Stimulated activated CD8-positive, alpha-beta memory T cell treated with anti-CD3 and anti-CD28 coated beads, Interleukin-12 subunit alpha, Interleukin-12 subunit beta, amount 100 ng/mL, for 1 hour (primary cell): ENCODE results near the gene SPIRE2.
A peak's percentile ranks its signal among the peaks of the same experiment; 100 is the strongest.
"Not testable (repeated sequence)": the region's sequence is repeated elsewhere in the genome, so short reads cannot be mapped to it uniquely, and the experiment has no call there.

Experiments used
- DNase-seq: peaks from one replicate; pipeline ENCODE4 v3.0.0-alpha.2; 2020; ENCODE audit warnings: low read depth

SPIRE2 gene

GRCh38 chr16:89898201-89898967 is 70.1 kb downstream of the SPIRE2 start:
- no peak for DNase-seq

GRCh38 chr16:89899879-89900481 is 71.7 kb downstream of the SPIRE2 start:
- DNase-seq, result no peak

DNA sequence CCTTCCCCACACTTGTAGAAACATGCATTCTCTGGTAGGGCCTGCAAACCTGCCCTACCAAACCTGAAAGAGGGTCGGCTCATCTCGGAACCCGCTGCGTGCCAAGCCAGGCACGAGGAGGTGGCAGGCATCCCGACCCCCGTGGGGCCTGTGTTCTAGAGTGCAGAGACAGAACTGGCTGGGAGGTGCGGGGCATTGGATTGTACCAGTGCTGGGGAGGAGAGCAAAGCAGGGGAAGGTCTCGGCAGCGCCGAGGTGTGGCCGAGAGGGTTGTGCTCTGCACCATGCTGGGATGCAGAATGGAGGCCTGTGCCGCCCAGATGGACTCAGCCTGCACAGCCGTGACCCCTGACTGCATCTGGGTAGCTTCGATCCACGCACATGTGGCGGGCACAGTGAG is 72.6 kb downstream of the SPIRE2 start:
- DNase-seq, result no peak

DNA sequence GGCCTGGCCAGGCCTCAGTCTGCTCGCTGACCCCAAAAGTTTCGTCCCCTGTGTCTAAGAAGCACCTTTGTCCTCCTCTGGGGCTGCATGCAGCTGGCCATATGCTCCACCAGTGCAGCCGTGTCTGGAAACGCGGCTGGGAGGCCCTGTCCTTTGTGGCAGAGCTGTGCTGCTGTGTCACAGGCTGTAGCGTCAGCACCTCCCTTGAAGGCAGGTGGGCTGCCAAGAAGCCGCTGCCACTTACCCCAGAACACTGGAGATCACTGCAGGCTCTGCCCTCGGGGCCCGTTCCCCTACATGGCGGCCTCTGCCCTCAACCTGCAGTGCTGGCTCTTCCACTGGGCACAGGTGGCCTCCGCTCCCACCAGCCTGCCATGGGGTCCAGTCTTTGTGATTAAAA is 74.7 kb downstream of the SPIRE2 start:
- DNase-seq, result no peak

- DNase-seq, result no peak
Measured at GRCh38 chr16:89903908-89904515, 75.7 kb downstream of the SPIRE2 start.

- DNase-seq, result no peak
Measured at GRCh38 chr16:89904606-89905510, 76.6 kb downstream of the SPIRE2 start.

GRCh38 chr16:89905511-89906139 is 77.3 kb downstream of the SPIRE2 start:
- no peak for DNase-seq

DNA sequence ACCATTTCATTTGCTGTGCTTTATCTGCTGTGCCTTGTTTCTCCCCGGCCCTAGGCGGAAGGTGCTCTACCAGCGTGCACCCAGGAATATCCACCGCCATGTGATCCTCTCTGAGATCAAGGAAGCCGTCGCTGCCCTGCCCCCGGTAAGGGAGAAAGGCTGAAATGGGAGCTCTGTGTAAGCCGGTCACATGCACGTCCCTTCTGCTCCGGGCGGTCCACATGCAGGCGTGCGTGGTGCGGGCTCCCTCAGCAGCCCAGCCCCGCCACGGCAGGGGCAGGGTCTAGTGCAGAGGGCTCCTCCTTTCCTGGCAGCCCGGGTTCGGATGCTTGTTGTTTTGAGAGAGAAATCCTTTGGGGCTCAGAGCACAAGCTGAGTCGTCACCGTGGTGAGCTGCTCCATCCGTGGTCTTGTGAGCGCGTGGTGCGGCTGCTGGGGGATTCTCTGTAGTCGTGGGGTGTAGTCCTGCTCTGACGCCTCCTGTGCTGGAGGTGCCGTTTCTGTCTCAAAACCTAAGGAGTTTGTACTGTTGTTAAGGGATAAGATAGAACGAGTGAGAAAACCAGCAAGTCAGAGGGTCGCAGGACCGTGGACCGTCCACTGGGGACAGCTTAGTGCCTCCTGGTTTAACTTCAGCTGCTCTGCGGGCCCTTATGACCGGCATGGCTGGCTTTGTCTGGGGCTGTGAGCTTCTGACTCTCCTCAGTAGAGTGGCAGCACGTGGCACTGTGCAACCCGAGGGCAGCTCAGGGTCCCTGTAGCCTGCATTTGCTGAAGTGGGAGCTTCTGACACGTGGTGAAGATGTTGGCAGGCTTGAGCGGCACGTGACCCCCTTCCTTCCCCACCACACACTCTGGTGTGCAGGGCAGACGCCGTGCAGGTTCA is 78.1 kb downstream of the SPIRE2 start:
- DNase-seq, result no peak

DNA sequence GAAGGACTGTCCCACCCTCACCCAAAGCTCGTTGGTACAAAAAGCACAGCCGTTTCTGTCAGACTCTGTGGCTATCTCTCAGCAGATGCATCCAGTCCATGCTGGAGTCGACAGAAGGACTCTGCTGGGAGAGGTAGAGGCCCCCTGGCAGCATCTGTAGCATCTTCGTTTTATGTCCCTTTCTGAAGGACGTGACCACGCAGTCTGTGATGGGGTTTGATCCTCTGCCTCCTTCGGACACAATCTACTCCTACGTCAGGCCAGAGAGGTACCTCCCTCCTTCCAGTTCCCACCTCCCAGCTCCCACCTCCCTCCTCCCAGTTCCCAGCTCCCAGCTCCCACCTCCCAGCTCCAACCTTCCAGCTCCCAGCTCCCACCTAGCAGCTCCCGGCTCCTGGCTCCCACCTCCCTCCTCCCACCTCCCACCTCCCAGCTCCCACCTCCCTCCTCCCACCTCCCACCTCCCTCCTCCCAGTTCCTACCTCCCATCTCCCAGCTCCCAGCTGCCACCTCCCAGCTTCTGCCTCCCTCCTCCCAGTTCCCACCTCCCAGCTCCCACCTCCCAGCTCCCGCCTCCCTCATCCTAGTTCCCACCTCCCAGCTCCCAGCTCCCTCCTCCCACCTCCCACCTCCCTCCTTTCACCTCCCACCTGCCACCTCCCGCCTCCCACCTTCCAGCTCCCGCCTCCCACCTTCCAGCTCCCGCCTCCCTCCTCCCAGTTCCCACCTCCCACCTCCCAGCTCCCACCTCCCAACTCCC is 79.0 kb downstream of the SPIRE2 start:
- no peak for DNase-seq

DNA sequence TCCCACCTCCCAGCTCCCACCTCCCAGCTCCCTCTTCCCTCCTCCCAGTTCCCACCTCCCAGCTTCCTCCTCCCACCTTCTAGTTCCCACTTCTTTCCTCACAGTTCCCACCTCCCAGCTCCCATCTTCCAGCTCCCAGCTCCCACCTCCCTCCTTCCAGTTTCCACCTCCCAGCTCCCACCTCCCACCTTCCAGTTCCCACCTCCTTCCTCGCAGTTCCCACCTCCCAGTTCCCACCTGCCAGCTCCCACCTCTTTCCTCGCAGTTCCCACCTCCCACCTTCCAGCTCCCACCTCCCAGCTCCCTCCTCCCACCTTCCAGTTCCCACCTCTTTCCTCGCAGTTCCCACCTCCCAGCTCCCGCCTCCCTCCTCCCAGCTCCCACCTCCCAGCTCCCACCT is 80.0 kb downstream of the SPIRE2 start:
- no peak for DNase-seq

- DNase-seq, result peak; percentile 50
Measured at GRCh38 chr16:89909777-89910716, 81.8 kb downstream of the SPIRE2 start.

- DNase-seq, result no peak
Measured at GRCh38 chr16:89910717-89911354, 82.6 kb downstream of the SPIRE2 start.

GRCh38 chr16:89911375-89911774 is 83.1 kb downstream of the SPIRE2 start:
- DNase-seq, result no peak

DNA sequence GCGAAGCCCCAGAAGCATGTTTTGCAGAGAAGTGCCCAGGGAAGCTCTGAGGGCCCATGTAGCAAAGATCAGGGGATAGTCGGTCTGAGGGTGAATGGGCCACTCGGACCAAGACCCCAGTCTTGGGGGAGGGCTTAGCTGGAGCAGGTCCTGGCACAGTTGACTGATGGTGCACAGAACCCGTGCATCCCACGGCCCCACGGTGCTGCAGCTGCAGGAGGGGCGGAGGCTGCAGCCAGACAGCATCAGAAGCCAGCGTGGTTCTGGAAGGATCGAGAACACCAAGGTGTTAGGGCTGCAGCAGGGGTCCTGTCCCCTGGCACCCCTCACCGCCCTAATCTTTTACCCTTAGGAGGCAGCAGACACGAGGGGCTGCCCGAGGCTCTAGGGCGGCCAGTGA is 83.9 kb downstream of the SPIRE2 start:
- DNase-seq, result no peak

DNA sequence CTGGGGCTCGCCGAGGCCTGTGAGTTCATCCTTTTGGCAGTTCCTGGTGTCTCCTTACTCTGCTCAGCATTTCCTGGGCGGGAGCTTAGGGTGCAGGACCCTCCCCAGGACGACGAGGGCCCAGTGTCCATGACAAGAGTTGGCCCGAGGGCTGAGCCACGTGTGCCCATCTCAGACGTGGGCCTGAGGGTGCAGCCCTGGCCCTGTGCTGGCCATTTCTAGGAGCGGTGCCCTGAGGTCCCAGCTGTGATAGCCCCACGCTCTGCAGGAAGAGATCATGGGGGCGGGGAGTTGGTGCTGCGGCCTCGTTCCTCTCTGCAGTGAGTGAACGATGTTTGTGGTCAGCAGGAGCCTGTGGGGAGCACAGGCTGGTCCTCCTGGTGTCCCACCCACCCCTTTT is 84.4 kb downstream of the SPIRE2 start:
- no peak for DNase-seq

- no peak for DNase-seq
Measured at GRCh38 chr16:89913408-89914387, 85.4 kb downstream of the SPIRE2 start.

GRCh38 chr16:89914642-89915285 is 86.5 kb downstream of the SPIRE2 start:
- DNase-seq, result not testable (repeated sequence)
